H1 (cell line): ENCODE results near the gene RALGAPB. TPM values are rescaled to one million over a fixed set of nuclear protein-coding genes. Genes with fewer than 3 reads are reported as not detected.

Experiments
- CTCF ChIA-PET: fragments of 300-600 bp; sonication (Branson Sonifier 250); formaldehyde crosslinking; loops from one replicate; lab custom pipeline; 2021; ENCODE audit not compliant: partially characterized antibody; lab: Charles Lee
- POLR2A ChIA-PET: fragments of 300-600 bp; sonication (Branson Sonifier 250); formaldehyde crosslinking; loops from one replicate; lab custom pipeline; 2021; ENCODE audit warnings: inconsistent platforms; ENCODE audit not compliant: partially characterized antibody; lab: Charles Lee
- DNase-seq, 2 experiments: peaks; one replicate each; pipeline versions ENCODE4 v3.0.0 to v3.0.0-alpha.2; 2010 to 2022; ENCODE audit warnings: low spot score in 2 of 2, low read depth in 1 of 2, mixed read lengths in 1 of 2
- FAIRE-seq: peaks from 2 replicates; lab custom pipeline; 2011; peaks lifted over from hg19 to GRCh38; lab: Jason Lieb, UNC
- H2AFZ ChIP-seq: 2 replicates; pipeline ENCODE4 v1.8.1; 2012; ENCODE audit warnings: low read length, inconsistent platforms
- H2AK5ac ChIP-seq: 2 replicates; pipeline ENCODE4 v1.6.1; 2013; ENCODE audit warnings: low read depth, low read length
- H2BK120ac ChIP-seq: replicated peaks from 2 replicates; pipeline ENCODE3; 2013; ENCODE audit warnings: low read depth, low read length, inconsistent platforms
- H2BK12ac ChIP-seq: 2 replicates; pipeline ENCODE4 v1.6.1; 2013; ENCODE audit warnings: low read depth, low read length
- H2BK15ac ChIP-seq: 2 replicates; pipeline ENCODE4 v1.6.1; 2013; ENCODE audit warnings: low read length
- H2BK20ac ChIP-seq: 2 replicates; pipeline ENCODE4 v1.6.1; 2013; ENCODE audit warnings: low read length
- H2BK5ac ChIP-seq: 2 replicates; pipeline ENCODE4 v1.6.1; 2013; ENCODE audit warnings: low read depth, low read length
- H3K14ac ChIP-seq: 2 replicates; pipeline ENCODE4 v1.6.1; 2013; ENCODE audit warnings: inconsistent platforms; ENCODE audit not compliant: insufficient read length
- H3K18ac ChIP-seq: 2 replicates; pipeline ENCODE4 v1.6.1; 2013; ENCODE audit warnings: low read length; ENCODE audit errors: extremely low read depth
- H3K23ac ChIP-seq: 2 replicates; pipeline ENCODE4 v1.6.1; 2013; ENCODE audit warnings: inconsistent platforms; ENCODE audit not compliant: insufficient read length
- H3K23me2 ChIP-seq: 2 replicates; pipeline ENCODE4 v1.6.1; 2013; ENCODE audit warnings: low read depth, low read length
- H3K27ac ChIP-seq: 2 replicates; pipeline ENCODE4 v1.6.1; 2011; ENCODE audit warnings: low read depth, low read length, inconsistent platforms
- H3K27me3 ChIP-seq, 4 experiments: replicated peaks in 1 of 4; 1 replicate in 1 of 4; 2 replicates in 3 of 4; pipeline versions ENCODE4 v1.6.1 to v1.8.1; 2011 to 2013; ENCODE audit warnings: low read length in 3 of 4, mild to moderate bottlenecking in 3 of 4, inconsistent platforms in 2 of 4, mixed read lengths in 2 of 4, moderate library complexity in 1 of 4; ENCODE audit not compliant: control insufficient read depth in 3 of 4, insufficient read depth in 3 of 4; ENCODE audit errors: extremely low read depth in 1 of 4
- H3K36me3 ChIP-seq, 4 experiments: 2 replicates each; pipeline versions ENCODE4 v1.6.1 to v1.8.1; 2011 to 2013; ENCODE audit warnings: mild to moderate bottlenecking in 4 of 4, low read length in 3 of 4, moderate library complexity in 2 of 4, control low read depth in 1 of 4, inconsistent platforms in 1 of 4; ENCODE audit not compliant: insufficient read depth in 4 of 4, control insufficient read depth in 2 of 4
- H3K4ac ChIP-seq: replicated peaks from 2 replicates; pipeline ENCODE3; 2013; ENCODE audit warnings: low read length, low read depth, mixed read lengths, inconsistent platforms; ENCODE audit not compliant: insufficient read length
- H3K4me1 ChIP-seq, 4 experiments: replicated peaks in 1 of 4; 1 replicate in 1 of 4; 2 replicates in 3 of 4; pipeline versions ENCODE4 v1.6.1 to v1.8.1; 2011 to 2013; ENCODE audit warnings: low read length in 3 of 4, inconsistent platforms in 2 of 4, mixed read lengths in 1 of 4; ENCODE audit not compliant: insufficient read depth in 4 of 4, control insufficient read depth in 3 of 4
- H3K4me2 ChIP-seq, 2 experiments: 2 replicates each; pipeline versions ENCODE4 v1.6.1 to v1.8.1; 2011 to 2013; ENCODE audit warnings: low read depth in 2 of 2, low read length in 2 of 2, control low read depth in 1 of 2, inconsistent platforms in 1 of 2, mild to moderate bottlenecking in 1 of 2; ENCODE audit not compliant: insufficient read depth in 1 of 2
- H3K4me3 ChIP-seq, 4 experiments: fragments of 200-600, 300-600 bp in 1 of 4; sonication (generic), shearing (Covaris generic), sonication (Bioruptor Twin) in 1 of 4; 2 replicates each; pipeline versions ENCODE4 v1.5.1 to v1.8.1; 2011 to 2016; ENCODE audit warnings: low read length in 4 of 4, low read depth in 3 of 4, control low read depth in 2 of 4, inconsistent platforms in 2 of 4, mild to moderate bottlenecking in 2 of 4, mixed read lengths in 1 of 4, moderate library complexity in 1 of 4; ENCODE audit not compliant: insufficient read depth in 2 of 4; ENCODE audit errors: extremely low read depth in 1 of 4
- H3K56ac ChIP-seq: replicated peaks from 2 replicates; pipeline ENCODE3; 2013; ENCODE audit warnings: low read depth, mild to moderate bottlenecking, mixed read lengths, low read length, inconsistent platforms; ENCODE audit not compliant: insufficient read length
- H3K79me1 ChIP-seq: 2 replicates; pipeline ENCODE4 v1.6.1; 2013; ENCODE audit warnings: low read depth, low read length, control low read depth
- H3K79me2 ChIP-seq, 2 experiments: 2 replicates each; pipeline versions ENCODE4 v1.6.1 to v1.8.1; 2012 to 2013; ENCODE audit warnings: low read length in 2 of 2, mild to moderate bottlenecking in 2 of 2, inconsistent platforms in 1 of 2; ENCODE audit not compliant: insufficient read depth in 2 of 2, control insufficient read depth in 1 of 2
- H3K9ac ChIP-seq, 4 experiments: replicated peaks in 1 of 4; 1 replicate in 1 of 4; 2 replicates in 3 of 4; pipeline versions ENCODE4 v1.6.1 to v1.8.1; 2011 to 2013; ENCODE audit warnings: low read depth in 3 of 4, low read length in 3 of 4, control low read depth in 2 of 4, mild to moderate bottlenecking in 2 of 4, moderate library complexity in 2 of 4, inconsistent platforms in 1 of 4; ENCODE audit errors: extremely low read depth in 1 of 4
- H3K9me3 ChIP-seq, 2 experiments: 2 replicates each; pipeline versions ENCODE4 v1.6.1 to v1.8.1; 2012 to 2013; ENCODE audit warnings: mild to moderate bottlenecking in 2 of 2, moderate library complexity in 2 of 2, control low read depth in 1 of 2, inconsistent platforms in 1 of 2, low read depth in 1 of 2, low read length in 1 of 2, mixed read lengths in 1 of 2; ENCODE audit not compliant: insufficient read depth in 2 of 2
- H4K20me1 ChIP-seq, 2 experiments: replicated peaks in 1 of 2; 2 replicates each; pipeline versions ENCODE3 to v1.8.1; 2011 to 2013; ENCODE audit warnings: inconsistent platforms in 2 of 2, low read length in 2 of 2, mild to moderate bottlenecking in 1 of 2; ENCODE audit not compliant: insufficient read depth in 2 of 2, control insufficient read depth in 1 of 2
- H4K5ac ChIP-seq: 2 replicates; pipeline ENCODE4 v1.6.1; 2013; ENCODE audit warnings: low read length, low read depth, mixed read lengths, inconsistent platforms; ENCODE audit not compliant: insufficient read length
- H4K8ac ChIP-seq: 2 replicates; pipeline ENCODE4 v1.8.0; 2013; ENCODE audit warnings: mild to moderate bottlenecking, moderate library complexity, low read length, inconsistent platforms; ENCODE audit not compliant: insufficient read depth; ENCODE audit errors: extremely low read depth
- H4K91ac ChIP-seq: replicated peaks from 2 replicates; pipeline ENCODE3; 2013; ENCODE audit warnings: low read length, mixed read lengths, inconsistent platforms; ENCODE audit not compliant: insufficient read length
- BRCA1 ChIP-seq: IDR thresholded peaks from 2 replicates; pipeline ENCODE4 v1.6.1; 2012; ENCODE audit warnings: low read depth, low read length, improper control_type of control experiment
- CBX5 ChIP-seq: fragments of 300-800, 300-1000 bp; sonication (generic); IDR thresholded peaks from 2 replicates; pipeline ENCODE4 v1.7.1; 2016; ENCODE audit warnings: antibody characterized with exemption, low read length, low read depth
- CBX8 ChIP-seq: fragments of 300-800, 300-1000 bp; sonication (generic); IDR thresholded peaks from 2 replicates; pipeline ENCODE4 v1.7.1; 2016; ENCODE audit warnings: low read depth, low read length, borderline replicate concordance
- CREB1 ChIP-seq: IDR thresholded peaks from 2 replicates; pipeline ENCODE4 v1.6.1; 2012; ENCODE audit warnings: inconsistent platforms
- HDAC6 ChIP-seq: IDR thresholded peaks from one replicate; pipeline ENCODE4 v1.7.1; 2012; ENCODE audit warnings: low read depth, mild to moderate bottlenecking, inconsistent platforms, low read length, moderate library complexity
- POLR2A ChIP-seq, 2 experiments: IDR thresholded peaks; 1 replicate in 1 of 2; 2 replicates in 1 of 2; pipeline ENCODE4 v1.6.1; 2011; ENCODE audit warnings: low read depth in 2 of 2, low read length in 2 of 2, mild to moderate bottlenecking in 2 of 2; ENCODE audit errors: control extremely low read depth in 1 of 2
- RAD21 ChIP-seq, 2 experiments: IDR thresholded peaks in 1 of 2; conservative IDR thresholded peaks in 1 of 2; 2 replicates each; pipeline ENCODE4 v1.6.1; 2011; ENCODE audit warnings: low read depth in 2 of 2, low read length in 2 of 2, improper control_type of control experiment in 1 of 2, inconsistent platforms in 1 of 2, mild to moderate bottlenecking in 1 of 2, moderate library complexity in 1 of 2
- RFX5 ChIP-seq: IDR thresholded peaks from 2 replicates; pipeline ENCODE4 v1.6.1; 2011; ENCODE audit warnings: low read depth, low read length, improper control_type of control experiment, borderline replicate concordance
- SIX5 ChIP-seq: IDR thresholded peaks from 2 replicates; pipeline ENCODE4 v1.6.1; 2011; ENCODE audit warnings: mild to moderate bottlenecking, low read depth, low read length
- SP2 ChIP-seq: IDR thresholded peaks from 2 replicates; pipeline ENCODE4 v1.6.1; 2012; ENCODE audit warnings: mild to moderate bottlenecking, low read length, inconsistent platforms
- SP4 ChIP-seq: IDR thresholded peaks from 2 replicates; pipeline ENCODE4 v1.6.1; 2012; ENCODE audit warnings: low read length, inconsistent platforms
- TAF7 ChIP-seq: optimal IDR thresholded peaks from 2 replicates; pipeline ENCODE3; 2011; ENCODE audit warnings: low read depth, mild to moderate bottlenecking, inconsistent platforms, low read length, moderate library complexity, borderline replicate concordance
- WGBS, 2 experiments: shearing (Covaris generic) in 1 of 2; methylation state at CpG; one replicate each; pipeline versions ENCODE4 v1.1.6 to v1.1.7; 2013 to 2015; ENCODE audit warnings: low lambda C conversion rate in 2 of 2, mixed read lengths in 2 of 2, inconsistent platforms in 1 of 2, low coverage in 1 of 2, missing lambda C conversion rate in 1 of 2; ENCODE audit not compliant: insufficient replicate concordance in 2 of 2, insufficient coverage in 1 of 2, insufficient read length in 1 of 2; ENCODE audit errors: extremely low coverage in 1 of 2, missing lambda C conversion rate in 1 of 2; 5-methylcytosine and 5-hydroxymethylcytosine counted together
- polyA plus RNA-seq, 7 experiments: library from polyadenylated mRNA; depleted of rRNA in 3 of 7; stranded (reverse) in 5 of 7; unstranded in 2 of 7; fragments of >200 nt in 5 of 7; fragments of 200-250 nt in 2 of 7; gene quantifications; 1 replicate in 5 of 7; 2 replicates in 1 of 7; 4 replicates in 1 of 7; pipeline versions ENCODE4 v1.2.1 to v1.2.3, GENCODE V29; 2011 to 2013; ENCODE audit warnings: missing spikeins in 2 of 7, mixed read lengths in 2 of 7
- total RNA-seq: library from RNA; stranded (reverse); fragmentation: NEBNext Ultra II Directional; extraction: Animal tissue kit (Norgen Biotek cat#: 25700); gene quantifications from 2 replicates; pipeline ENCODE4 v1.2.1, GENCODE V29; 2021
- TF ChIP-seq, protein P1 (sequence below), 3 experiments: IDR thresholded peaks; 1 replicate in 2 of 3; 2 replicates in 1 of 3; pipeline versions ENCODE4 v1.5.1 to v1.6.1; 2011; ENCODE audit warnings: low read length in 3 of 3, mild to moderate bottlenecking in 3 of 3, inconsistent platforms in 2 of 3, low read depth in 1 of 3, moderate library complexity in 1 of 3; ENCODE audit not compliant: insufficient read depth in 1 of 3; ENCODE audit errors: control extremely low read depth in 1 of 3

The RALGAPB gene
- total and polyA plus RNA-seq, 2 of the 8 experiments (the other 6 are each of a cell fraction or from before 2014, with no cell fraction given) = 10.6 to 35.1 TPM

DNA sequence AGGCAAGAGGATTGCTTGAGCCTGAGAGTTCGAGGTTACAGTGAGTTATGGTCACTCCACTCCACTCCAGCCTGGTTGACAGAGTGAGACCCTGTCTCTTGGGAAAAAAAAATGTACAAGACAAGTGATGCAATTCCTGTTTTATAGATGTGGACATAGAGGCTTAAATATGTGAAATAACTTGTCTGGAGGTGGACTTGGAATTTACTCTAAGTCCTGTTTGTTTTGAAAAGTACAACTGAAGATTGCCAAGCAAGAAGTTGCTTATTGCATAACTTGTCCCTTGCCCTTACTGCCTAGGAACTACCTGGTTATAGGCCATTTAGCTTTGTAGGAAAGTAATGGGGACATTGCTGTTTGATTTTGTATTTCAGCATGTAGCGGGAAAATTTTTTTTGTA, 82.3 kb downstream of the RALGAPB start:
- H3K23ac ChIP-seq = no peak overlapping the region
- ChIA-PET CTCF (interaction anchor here (0.6 to 1.7 kb wide), 3 partner anchors 12 to 23 kb away, joined by 3 to 4 read pairs (median 3); no protein-coding TSS in a partner anchor), POLR2A (interaction anchor here (0.8 kb wide), 1 partner anchor 9 kb away, joined by 4 read pairs; no protein-coding TSS in a partner anchor)
- no peaks in the 10 kb centered on the region for H3K79me2 ChIP-seq
- no peaks in the 10 kb centered on the region for H3K27me3 ChIP-seq
- no peak overlapping the region for H3K18ac ChIP-seq
- H2AFZ ChIP-seq = no peak overlapping the region
- no peak overlapping the region for H3K14ac ChIP-seq
- no peak overlapping the region for H3K4ac ChIP-seq
- H2BK5ac ChIP-seq = no peak overlapping the region
- H2BK12ac ChIP-seq = no peak overlapping the region
- no peaks in the 10 kb centered on the region for H3K23me2 ChIP-seq
- H3K56ac ChIP-seq = no peak overlapping the region
- H4K20me1 ChIP-seq = peaks cover 0 to 2% of the 10 kb centered on the region in 2 experiments
- no peak overlapping the region for H4K5ac ChIP-seq
- no peak overlapping the region for H2BK120ac ChIP-seq
- H3K4me2 ChIP-seq = no peak overlapping the region
- no peaks in the 10 kb centered on the region for H3K9me3 ChIP-seq
- H3K27ac ChIP-seq = no peak overlapping the region
- H3K36me3 ChIP-seq = peaks cover 2 to 38% (median 24%) of the 10 kb centered on the region in 4 experiments; a peak in 7 of 8 replicates
- H4K8ac ChIP-seq = no peak overlapping the region
- H3K4me1 ChIP-seq = no peaks in the 10 kb centered on the region
- DNase-seq (no peak), FAIRE-seq (no peak)
- no peak overlapping the region for H2BK15ac ChIP-seq
- no peak overlapping the region for H4K91ac ChIP-seq
- no peak overlapping the region for H3K4me3 ChIP-seq
- H2AK5ac ChIP-seq = no peak overlapping the region
- no peaks in the 10 kb centered on the region for H3K79me1 ChIP-seq
- 87 to 100% methylated on average over 1 to 2 of the region's 2 CpGs for WGBS, 2 experiments
- H3K9ac ChIP-seq = no peak overlapping the region
- H2BK20ac ChIP-seq = no peak overlapping the region
- TF ChIP-seq RFX5 (no peak), RAD21 (IDR thresholded peaks at IDR 0.05 in 1 of 2, conservative IDR thresholded peaks at IDR 0.05 in 1 of 2; ENCODE audit: low read depth in 2 of 2, low read length in 2 of 2) (no peak), POLR2A (IDR thresholded peaks at IDR 0.05; ENCODE audit: control extremely low read depth in 1 of 2, low read depth in 2 of 2, low read length in 2 of 2) (no peak), CBX5 (no peak), SIX5 (no peak), SP4 (no peak), SP2 (no peak), CREB1 (no peak), HDAC6 (no peak), TAF7 (no peak), CBX8 (no peak), BRCA1 (no peak)
- TF ChIP-seq, protein P1, sequence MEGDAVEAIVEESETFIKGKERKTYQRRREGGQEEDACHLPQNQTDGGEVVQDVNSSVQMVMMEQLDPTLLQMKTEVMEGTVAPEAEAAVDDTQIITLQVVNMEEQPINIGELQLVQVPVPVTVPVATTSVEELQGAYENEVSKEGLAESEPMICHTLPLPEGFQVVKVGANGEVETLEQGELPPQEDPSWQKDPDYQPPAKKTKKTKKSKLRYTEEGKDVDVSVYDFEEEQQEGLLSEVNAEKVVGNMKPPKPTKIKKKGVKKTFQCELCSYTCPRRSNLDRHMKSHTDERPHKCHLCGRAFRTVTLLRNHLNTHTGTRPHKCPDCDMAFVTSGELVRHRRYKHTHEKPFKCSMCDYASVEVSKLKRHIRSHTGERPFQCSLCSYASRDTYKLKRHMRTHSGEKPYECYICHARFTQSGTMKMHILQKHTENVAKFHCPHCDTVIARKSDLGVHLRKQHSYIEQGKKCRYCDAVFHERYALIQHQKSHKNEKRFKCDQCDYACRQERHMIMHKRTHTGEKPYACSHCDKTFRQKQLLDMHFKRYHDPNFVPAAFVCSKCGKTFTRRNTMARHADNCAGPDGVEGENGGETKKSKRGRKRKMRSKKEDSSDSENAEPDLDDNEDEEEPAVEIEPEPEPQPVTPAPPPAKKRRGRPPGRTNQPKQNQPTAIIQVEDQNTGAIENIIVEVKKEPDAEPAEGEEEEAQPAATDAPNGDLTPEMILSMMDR (IDR thresholded peaks at IDR 0.05; ENCODE audit: control extremely low read depth in 1 of 3, insufficient read depth in 1 of 3, low read depth in 1 of 3, low read length in 3 of 3) = no peak
